ENCODE measurements around the gene SIGLEC11. TPM values are rescaled to one million over a fixed set of nuclear protein-coding genes. Genes with fewer than 3 reads are reported as not detected.

SIGLEC11 gene
- total RNA-seq, 2 experiments from 2014 or later: not detected

DNA sequence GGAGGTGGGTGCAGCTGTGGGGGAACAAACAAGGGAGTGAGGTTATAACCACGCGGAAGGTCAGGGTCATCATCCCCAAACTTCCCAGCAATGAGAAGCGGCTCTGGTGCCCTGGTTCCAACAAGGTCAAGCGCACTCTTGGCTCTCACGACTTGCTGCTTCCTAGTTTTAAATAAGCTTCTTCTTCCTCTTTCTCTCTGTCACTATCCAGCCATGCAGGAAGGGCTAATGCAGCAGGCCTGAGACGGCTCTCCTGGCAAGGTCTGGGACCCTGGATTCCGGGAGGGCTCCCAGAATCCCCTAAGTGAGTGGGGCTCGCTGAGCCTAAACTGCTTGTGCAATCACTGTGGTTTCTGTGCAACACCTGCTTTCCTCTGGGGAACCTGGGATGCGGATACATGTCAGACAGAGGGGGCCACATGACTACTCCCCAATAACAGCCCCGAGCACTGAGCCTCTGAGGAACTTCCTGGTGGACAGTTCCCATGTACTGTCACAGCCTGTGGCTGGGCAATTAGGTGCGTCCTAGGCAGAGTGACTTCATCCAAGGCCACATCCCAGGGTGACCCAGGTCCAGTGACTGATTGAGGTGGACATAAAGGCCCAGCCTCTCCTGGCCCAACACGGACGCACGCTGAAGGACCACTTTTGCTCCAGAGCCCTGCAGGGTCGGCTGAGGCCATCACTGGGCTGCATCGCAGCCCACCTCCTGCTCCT, 40.0 kb upstream of the SIGLEC11 start:
- ChIA-PET CTCF (no interaction called here), POLR2A (no interaction called here)
- Mint-ChIP-seq H3K4me3 (no peak overlapping the region), H3K4me1 (ENCODE audit: low read depth) (peaks cover 36% of the 10 kb centered on the region), H3K27me3 (no peaks in the 10 kb centered on the region), H3K36me3 (ENCODE audit: low read depth) (peaks cover 33% of the 10 kb centered on the region), H3K9me3 (no peaks in the 10 kb centered on the region), H3K27ac (no peak overlapping the region)
- intact Hi-C loops (cut with micrococcal nuclease): no loop called here
- ATAC-seq (no peak), DNase-seq (no peak)
- TF ChIP-seq, protein P1, sequence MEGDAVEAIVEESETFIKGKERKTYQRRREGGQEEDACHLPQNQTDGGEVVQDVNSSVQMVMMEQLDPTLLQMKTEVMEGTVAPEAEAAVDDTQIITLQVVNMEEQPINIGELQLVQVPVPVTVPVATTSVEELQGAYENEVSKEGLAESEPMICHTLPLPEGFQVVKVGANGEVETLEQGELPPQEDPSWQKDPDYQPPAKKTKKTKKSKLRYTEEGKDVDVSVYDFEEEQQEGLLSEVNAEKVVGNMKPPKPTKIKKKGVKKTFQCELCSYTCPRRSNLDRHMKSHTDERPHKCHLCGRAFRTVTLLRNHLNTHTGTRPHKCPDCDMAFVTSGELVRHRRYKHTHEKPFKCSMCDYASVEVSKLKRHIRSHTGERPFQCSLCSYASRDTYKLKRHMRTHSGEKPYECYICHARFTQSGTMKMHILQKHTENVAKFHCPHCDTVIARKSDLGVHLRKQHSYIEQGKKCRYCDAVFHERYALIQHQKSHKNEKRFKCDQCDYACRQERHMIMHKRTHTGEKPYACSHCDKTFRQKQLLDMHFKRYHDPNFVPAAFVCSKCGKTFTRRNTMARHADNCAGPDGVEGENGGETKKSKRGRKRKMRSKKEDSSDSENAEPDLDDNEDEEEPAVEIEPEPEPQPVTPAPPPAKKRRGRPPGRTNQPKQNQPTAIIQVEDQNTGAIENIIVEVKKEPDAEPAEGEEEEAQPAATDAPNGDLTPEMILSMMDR (IDR thresholded peaks at IDR 0.05): no peak

DNA sequence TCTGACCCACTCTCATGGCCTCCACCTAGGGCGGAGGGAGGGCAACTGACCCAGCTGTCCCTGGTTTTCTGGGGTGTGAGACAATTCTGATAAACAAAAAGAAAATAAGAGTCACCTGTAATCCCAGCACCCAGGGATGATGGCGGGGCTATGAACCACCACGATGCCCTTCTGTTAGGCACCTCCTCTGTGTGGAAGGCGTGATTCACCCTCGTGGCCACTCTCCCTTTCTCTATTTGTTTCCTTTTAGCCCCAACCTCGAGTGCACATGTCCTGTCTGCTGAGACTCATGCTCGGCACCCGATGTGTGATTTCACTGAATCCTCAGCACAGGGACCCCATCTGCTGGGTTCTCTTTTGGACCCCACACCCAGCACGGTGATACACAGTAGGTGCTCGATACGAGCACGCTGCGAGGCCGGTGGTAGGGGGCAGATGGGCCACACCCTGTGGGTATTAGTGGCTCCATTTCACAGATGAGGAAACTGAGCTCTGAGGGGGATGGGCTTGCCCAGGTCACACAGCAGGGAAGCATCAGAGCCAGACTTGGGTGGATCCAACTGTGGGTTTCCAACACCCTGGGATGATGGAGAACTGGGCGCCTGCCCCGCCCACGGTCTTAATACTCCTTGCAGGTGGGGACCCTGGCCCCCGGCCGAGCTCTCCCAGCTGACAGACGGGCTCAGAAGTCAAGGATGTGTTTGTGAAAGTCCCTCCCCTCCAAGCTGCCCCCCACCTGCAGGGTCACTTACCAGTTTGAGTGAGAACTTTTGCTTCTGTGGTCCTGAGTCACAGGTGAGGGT, 39.3 kb upstream of the SIGLEC11 start:
- intact Hi-C loops (cut with micrococcal nuclease): no loop called here
- POLR2A ChIA-PET: no interaction called here
- peaks cover 33% of the 10 kb centered on the region for H3K36me3 Mint-ChIP-seq (ENCODE audit: low read depth)
- TF ChIP-seq, protein P1 (IDR thresholded peaks at IDR 0.05): no peak
- no peaks in the 10 kb centered on the region for H3K9me3 Mint-ChIP-seq
- ATAC-seq (peak; percentile 48), DNase-seq (peak; percentile 56)
- peaks cover 32% of the 10 kb centered on the region for H3K4me1 Mint-ChIP-seq (ENCODE audit: low read depth)
- no peak overlapping the region for H3K4me3 Mint-ChIP-seq
- H3K27ac Mint-ChIP-seq: no peak overlapping the region
- CTCF ChIA-PET: no interaction called here
- H3K27me3 Mint-ChIP-seq: no peaks in the 10 kb centered on the region

DNA sequence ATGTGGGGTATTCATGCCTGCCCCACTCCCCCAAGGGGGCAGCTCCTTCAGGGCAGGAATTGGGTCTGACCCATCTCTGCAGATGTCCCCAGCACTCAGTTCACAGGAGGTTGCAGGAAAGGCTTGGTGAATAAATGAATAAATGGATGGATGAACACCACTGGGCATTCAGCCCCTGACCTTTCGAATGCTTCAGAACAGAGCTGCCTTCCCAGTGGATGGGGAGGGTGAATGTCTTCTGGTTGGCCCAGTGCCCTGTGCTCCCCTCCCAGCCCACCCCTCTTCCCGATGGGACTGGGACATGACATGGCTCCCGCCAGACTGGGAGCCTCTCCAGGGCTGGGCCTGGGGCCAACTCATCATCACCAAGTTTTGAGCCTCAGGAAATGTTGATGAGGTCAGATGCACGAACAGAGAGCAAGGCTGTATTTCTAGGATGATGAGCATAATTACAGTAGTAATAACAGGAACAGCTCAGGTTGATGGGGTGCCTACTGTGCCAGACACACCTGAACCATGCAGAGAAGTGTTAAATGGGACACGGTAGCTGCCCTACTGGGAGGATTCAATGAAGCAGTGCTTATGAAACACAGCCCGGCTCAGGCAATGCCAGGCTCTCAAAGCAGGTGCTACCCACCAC, 38.5 kb upstream of the SIGLEC11 start:
- ChIA-PET CTCF (no interaction called here), POLR2A (no interaction called here)
- TF ChIP-seq, protein P1 (IDR thresholded peaks at IDR 0.05): no peak
- H3K27ac Mint-ChIP-seq: no peak overlapping the region
- H3K27me3 Mint-ChIP-seq: no peaks in the 10 kb centered on the region
- no peak for ATAC-seq
- intact Hi-C loops (cut with micrococcal nuclease): no loop called here
- H3K4me1 Mint-ChIP-seq (ENCODE audit: low read depth): peaks cover 25% of the 10 kb centered on the region
- DNase-seq: no peak
- no peaks in the 10 kb centered on the region for H3K9me3 Mint-ChIP-seq
- no peak overlapping the region for H3K4me3 Mint-ChIP-seq
- peaks cover 32% of the 10 kb centered on the region for H3K36me3 Mint-ChIP-seq (ENCODE audit: low read depth)

DNA sequence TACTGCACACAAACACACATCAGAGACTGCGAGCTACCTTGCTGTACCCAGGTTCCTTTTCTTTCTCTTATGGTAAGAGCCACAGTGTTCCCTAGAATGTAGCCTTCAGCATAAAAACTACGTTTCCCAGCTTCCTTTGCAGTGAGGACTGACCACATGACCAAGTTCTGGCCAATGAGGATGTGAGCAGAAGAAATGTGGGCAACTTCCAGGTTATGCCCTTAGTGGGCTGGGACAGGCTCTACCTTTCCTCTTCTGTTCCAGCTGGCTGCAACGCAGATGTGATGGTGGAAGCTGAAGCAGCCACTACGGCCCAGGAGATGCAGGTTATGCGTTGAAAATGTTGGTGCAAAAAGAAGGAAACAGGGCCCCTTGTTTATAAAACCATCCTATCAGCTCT, 36.7 kb upstream of the SIGLEC11 start:
- ChIA-PET POLR2A (no interaction called here), CTCF (interaction anchor here (1.1 kb wide), 2 partner anchors 14 to 60 kb away, joined by 3 to 4 read pairs; no protein-coding TSS in a partner anchor)
- no peaks in the 10 kb centered on the region for H3K27me3 Mint-ChIP-seq
- TF ChIP-seq, protein P1 (IDR thresholded peaks at IDR 0.05): no peak
- H3K4me3 Mint-ChIP-seq: no peak overlapping the region
- no peak overlapping the region for H3K27ac Mint-ChIP-seq
- peaks cover 28% of the 10 kb centered on the region for H3K36me3 Mint-ChIP-seq (ENCODE audit: low read depth)
- intact Hi-C loops (cut with micrococcal nuclease): no loop called here
- ATAC-seq: peak; percentile 82
- no peaks in the 10 kb centered on the region for H3K9me3 Mint-ChIP-seq
- DNase-seq: peak; percentile 48
- H3K4me1 Mint-ChIP-seq (ENCODE audit: low read depth): peaks cover 12% of the 10 kb centered on the region

Measured in activated CD8-positive, alpha-beta T cell treated with anti-CD3 and anti-CD28 coated beads for 36 hours (primary cell).